ENCODE results near the gene ZIC5. TPM values are rescaled to one million over a fixed set of nuclear protein-coding genes. Genes with fewer than 3 reads are reported as not detected.

ZIC5 gene
- total and polyA plus RNA-seq, 9 of the 15 experiments (the other 6 are each of a cell fraction or from before 2014, with no cell fraction given): 0.57 to 2.0 (median 1.1) TPM

- Histone ChIP-seq H3K36me3 (ENCODE audit: control insufficient read depth, insufficient read depth, low read length) (peaks cover 14% of the 10 kb centered on the region; the same call in 1 of the 3 replicates), H3K4me3 (peak overlapping the region; percentile 59), H3K9me1 (ENCODE audit: control insufficient read depth, insufficient read depth, low read length) (no peaks in the 10 kb centered on the region), H3K4me1 (replicated peaks in 1 of 2; ENCODE audit: control insufficient read depth in 2 of 2, insufficient read depth in 2 of 2, low read length in 2 of 2) (peaks cover 5 to 46% of the 10 kb centered on the region in 2 experiments; a peak in 3 of 5 replicates), H3K4me2 (ENCODE audit: insufficient read depth, low read length) (peak overlapping the region; percentile 85; the same call in 1 of the 2 replicates), H4K20me1 (replicated peaks; ENCODE audit: control insufficient read depth, insufficient read depth, low read length) (no peaks in the 10 kb centered on the region), H3K9me3 (replicated peaks; ENCODE audit: control insufficient read depth, insufficient read depth, low read depth, low read length) (no peaks in the 10 kb centered on the region), H3K9ac (ENCODE audit: insufficient read depth in 1 of 2, low read depth in 2 of 2, low read length in 2 of 2) (peak overlapping the region; percentile 65 to 92), H3K27me3 (ENCODE audit: control insufficient read depth in 2 of 2, insufficient read depth in 2 of 2, low read length in 2 of 2) (no peaks in the 10 kb centered on the region), H3K79me2 (ENCODE audit: control insufficient read depth, insufficient read depth, low read length) (peaks cover 31% of the 10 kb centered on the region), H2AFZ (ENCODE audit: low read depth, low read length) (peak overlapping the region; percentile 59; the same call in 1 of the 2 replicates), H3K27ac (ENCODE audit: extremely low read depth, low read depth, low read length) (peak overlapping the region; percentile 92)
- no TSS peak for BruUV-seq (replicated peaks)
- no peak for FAIRE-seq
- peak; percentile 3 for ATAC-seq
- POLR2A ChIA-PET: interaction anchor here (0.7 to 2.6 kb wide), 3 partner anchors 10 to 578 kb away, joined by 3 to 7 read pairs (median 6); no protein-coding TSS in a partner anchor
- in situ Hi-C loops (cut with MboI): no loop called here
- under 1% methylated on average over 17 of the region's 98 CpGs for WGBS (ENCODE audit: insufficient coverage, low coverage, missing lambda C conversion rate)
- intact Hi-C loops (cut with micrococcal nuclease): loop anchor here (5.0 kb wide), 1 partner anchor 255 kb away; no protein-coding TSS in a partner anchor
- CTCF ChIA-PET (ENCODE audit: low intra/inter-chr PET ratio): no interaction called here
- peak in 3 of 4 experiments; percentile 17 to 35 (median 27) for DNase-seq (ENCODE audit: extremely low read depth in 1 of 4, low spot score in 3 of 4)
- TF ChIP-seq HNRNPLL (IDR thresholded peaks at IDR 0.05; ENCODE audit: low read depth, low read length, poor library complexity, severe bottlenecking): peak; percentile 70
- TF ChIP-seq ATF6 (CRISPR knock-in tag; IDR thresholded peaks at IDR 0.05): no peak
- peak; percentile 67 for TF ChIP-seq PCBP1 (IDR thresholded peaks at IDR 0.05; ENCODE audit: low read depth, low read length, poor library complexity, severe bottlenecking)
- TF ChIP-seq SETDB1 (IDR thresholded peaks at IDR 0.05; ENCODE audit: low read length): no peak
- TF ChIP-seq CREB3 (tag; conservative IDR thresholded peaks at IDR 0.05; ENCODE audit: low read depth): no peak
- TF ChIP-seq TFAM (CRISPR knock-in tag; conservative IDR thresholded peaks at IDR 0.05): no peak
- TF ChIP-seq ZNF592 (IDR thresholded peaks at IDR 0.05): 0 out of 2 replicates have a peak, but pooled peaks have one; percentile 16
- no peak for TF ChIP-seq ZSCAN32 (CRISPR knock-in tag; IDR thresholded peaks at IDR 0.05)
- TF ChIP-seq NRF1 (conservative IDR thresholded peaks at IDR 0.05 in 1 of 2, IDR thresholded peaks at IDR 0.05 in 1 of 2): peak; percentile 24 to 48; a peak in 2 of 4 replicates
- peak; percentile 22 for TF ChIP-seq KDM5B (IDR thresholded peaks at IDR 0.05; ENCODE audit: insufficient replicate concordance, low read depth, low read length)
- 0 out of 2 replicates have a peak, but pooled peaks have one; percentile 37 for TF ChIP-seq SPI1 (IDR thresholded peaks at IDR 0.05; ENCODE audit: borderline replicate concordance, low read depth, low read length)
Observed at GRCh38 chr13:99982036-99982730, 10.6 kb upstream of the ZIC5 start.

Measured in K562 (cell line).